HK-2 (cell line): ENCODE measurements around the gene WDR75.

ENCODE experiments used
- DNase-seq: peaks from one replicate; pipeline ENCODE4 v3.0.0-alpha.2; 2018; ENCODE audit not compliant: unreplicated experiment

WDR75 gene

DNA sequence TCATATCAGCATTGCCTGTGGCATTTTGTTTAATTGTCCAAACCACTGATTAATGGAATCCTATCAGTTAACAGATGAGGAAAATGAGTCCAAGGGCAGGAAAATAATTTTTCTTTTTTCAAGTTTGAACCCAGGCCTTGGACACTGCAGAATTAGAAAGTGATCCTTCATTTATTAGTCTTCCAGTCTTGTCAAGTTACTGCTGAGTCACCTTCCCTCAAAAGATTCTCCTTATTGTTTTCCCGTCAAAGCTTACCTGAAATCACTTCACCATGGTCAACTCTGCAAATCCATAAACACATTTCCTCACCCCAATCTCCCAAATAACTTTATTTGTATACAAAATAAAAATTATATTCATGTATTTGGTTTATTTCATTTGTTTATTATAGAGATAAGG, 57.9 kb downstream of the WDR75 start:
- DNase-seq, result no peak

DNA sequence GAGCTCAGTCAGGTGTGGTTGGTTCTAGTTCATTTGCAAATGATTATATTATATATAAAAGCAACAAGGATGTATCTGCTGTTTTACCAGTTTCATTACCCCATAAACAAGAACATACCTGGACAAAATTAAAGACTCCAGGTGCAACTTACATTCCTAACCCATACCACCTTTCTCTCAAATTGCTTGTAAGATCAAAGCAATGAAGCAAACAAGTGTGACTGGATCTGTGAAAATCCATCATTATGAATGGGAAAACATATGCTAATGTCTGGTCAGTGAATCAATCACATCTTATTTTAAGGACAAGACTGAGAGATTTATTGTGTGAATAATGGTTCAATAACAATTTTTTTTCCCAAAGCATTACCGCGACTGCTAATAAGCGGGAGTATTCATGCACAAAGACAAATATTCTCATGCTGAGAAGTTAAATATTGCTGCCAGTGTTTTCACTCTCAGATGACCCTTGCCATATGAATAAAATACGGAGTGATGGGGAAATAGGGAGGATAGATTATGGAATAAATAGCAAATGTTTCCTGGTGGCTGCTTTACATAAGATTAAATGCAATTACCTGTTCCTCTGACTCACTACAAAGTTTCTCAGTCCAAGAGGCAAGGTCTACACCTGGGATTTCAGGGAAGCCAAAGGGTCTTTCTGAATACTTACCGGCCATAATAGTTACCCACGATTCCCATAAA, 59.3 kb downstream of the WDR75 start:
- DNase-seq, result no peak

DNA sequence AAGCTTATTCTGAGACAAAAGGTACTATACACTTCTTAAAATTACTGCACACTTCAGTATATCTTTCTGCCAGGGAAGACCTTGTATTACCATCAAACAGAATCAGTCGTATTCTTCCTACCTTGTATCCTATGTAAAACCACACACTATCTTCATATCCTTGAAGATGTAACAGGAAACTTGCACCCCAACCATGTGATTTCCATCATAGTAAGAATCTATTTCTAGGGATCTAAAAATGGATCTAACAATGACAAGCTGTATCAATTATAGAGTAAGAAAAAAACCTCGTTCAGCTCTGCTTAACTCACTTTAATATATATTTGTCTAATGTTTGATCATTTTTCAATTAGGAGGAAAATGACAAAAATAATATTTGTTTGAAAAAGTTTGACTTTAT, 60.2 kb downstream of the WDR75 start:
- DNase-seq, result no peak

DNA sequence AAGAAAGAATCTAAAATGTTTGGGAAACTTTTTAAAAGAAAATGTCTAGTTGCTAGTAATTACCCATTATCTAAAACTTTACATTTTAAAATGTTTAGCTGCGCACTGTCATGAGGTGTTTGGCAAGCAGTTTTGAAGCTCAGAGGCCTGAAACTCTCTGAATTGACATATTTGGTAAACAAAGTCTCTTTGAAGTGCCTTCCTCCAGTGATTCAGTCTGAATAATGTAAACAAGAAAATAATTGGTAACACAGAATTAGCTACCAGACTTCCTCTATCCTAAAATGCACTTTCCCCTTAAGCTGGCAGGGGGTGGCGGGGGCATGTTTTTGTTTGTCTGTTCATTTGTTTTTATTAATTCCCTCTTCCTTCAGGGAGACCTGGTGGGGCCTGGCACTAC, 61.4 kb downstream of the WDR75 start:
- no peak for DNase-seq

DNA sequence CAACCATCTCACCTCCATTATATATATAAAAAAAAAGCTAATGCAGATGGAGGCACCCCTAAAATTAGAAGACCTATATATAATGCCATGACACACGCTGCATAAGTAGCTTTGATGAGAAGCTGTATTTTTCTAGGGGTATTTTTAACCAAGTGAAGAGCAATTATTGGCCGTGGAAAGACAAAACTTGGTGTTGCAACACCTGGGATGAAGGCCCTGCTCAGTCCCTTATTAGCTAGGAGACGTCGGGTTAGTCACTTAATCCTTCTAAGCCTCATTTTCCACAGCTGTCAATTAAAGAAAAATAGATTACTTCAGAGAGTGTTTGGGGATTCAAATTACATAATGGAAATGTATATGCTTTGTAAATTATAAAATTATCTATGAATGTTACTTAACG, 63.0 kb downstream of the WDR75 start:
- no peak for DNase-seq

DNA sequence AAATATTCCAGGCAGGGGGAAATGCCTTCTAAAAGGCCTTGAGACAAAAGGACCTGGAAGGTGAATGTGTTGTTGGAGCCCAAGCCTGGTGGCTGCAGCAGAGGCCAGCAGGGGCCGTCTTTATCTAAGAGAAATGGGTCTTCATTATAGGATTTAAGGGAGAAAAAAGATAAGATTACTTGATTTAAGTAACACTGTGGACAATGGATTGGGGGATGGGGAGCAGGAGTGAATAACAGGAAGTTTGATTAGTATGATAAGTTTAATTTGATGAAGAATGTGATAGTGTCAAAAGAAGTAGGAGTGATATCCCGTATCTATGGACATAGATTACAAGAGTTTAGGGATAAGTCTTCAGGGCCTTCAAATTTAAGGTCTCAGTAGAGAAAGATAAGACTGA, 64.2 kb downstream of the WDR75 start:
- no peak for DNase-seq

DNA sequence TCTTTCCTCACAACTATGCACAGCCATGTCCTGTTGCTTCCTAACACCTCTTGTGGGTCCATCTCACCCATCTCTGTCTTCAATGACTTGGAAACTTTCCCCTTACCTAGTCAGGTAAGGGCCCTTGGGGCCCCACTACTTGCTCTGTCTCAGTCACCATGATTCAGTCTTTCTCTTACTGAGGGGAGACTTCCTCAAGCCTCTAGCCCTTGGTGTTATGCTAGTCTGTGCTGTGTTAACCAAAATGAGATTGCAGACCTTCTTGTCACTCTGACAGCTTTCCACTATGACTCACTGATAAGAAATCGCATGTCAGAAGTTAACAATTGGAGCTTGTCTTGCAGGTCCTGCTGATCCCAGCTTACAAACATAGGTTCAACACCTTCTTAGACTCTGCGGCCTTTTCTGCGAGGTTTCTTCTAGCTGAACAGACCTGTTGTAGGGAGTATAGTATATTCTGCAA, 65.3 kb downstream of the WDR75 start:
- no peak for DNase-seq

DNA sequence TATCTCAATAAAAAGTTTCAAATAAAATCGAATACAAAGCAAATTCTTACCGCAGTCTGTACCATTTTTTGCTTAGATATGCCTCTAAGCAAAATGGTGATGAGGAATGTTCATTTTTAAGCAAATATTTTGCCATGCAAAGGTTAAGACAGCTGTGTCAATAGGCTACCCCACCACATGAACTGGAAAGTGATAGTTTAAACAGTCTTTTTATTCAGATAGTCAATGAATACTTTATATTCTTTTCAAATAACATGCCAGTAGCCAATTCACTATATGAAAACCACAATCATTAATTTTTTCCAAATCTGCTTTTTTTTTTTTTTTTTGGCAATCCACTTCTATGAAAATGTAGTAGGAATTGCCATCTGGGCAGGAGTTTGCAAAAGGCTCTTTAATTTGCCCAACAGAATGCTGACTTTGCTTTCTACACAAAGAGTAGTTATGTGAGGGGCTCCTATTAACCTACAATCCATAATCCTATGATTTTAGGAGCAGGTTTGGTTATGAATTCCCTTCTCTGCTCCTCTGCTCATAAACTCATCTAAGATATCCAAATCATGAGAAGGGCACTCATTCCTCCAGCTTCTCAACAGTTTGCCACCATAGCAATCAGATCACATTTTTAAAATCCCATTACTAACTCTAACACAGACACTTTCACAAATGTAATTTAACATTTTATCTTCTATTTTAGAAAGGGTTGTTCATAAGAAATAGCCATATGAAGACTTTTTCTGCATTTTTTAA, 70.1 kb downstream of the WDR75 start:
- no peak for DNase-seq

DNA sequence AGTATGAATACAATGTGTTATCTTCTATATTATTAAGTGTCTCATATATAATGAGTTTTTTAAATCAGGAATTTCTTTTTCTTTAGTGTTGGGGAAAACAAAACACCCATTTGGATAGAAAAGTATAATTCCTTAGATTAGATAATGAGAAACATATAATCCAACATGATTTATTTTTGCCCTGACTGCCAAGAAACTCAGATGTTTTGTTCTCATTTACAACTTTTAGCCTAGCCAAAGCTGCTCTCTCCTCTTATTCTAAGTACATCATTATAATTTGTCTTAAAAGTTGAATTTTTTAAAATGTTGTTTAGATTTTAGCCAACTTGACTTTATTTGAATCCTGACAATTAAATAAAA, 70.7 kb downstream of the WDR75 start:
- no peak for DNase-seq

DNA sequence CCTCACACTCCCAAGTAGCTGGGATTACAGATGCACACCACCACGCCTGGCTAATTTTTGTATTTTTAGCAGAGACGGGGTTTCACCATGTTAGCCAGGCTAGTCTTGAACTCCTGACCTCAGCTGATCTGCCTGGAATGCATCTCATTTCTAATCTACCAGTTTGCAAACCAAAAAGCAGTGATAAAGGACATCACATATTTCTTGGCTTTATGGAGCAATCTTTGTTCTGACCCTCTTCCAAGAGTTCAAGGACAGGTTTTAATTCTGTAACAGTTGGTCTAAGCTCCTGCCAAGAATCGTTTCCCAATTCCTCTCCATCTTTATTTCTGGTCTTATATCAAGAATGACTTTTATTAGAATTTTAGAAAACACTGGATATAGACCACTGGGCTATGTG, 71.6 kb downstream of the WDR75 start:
- no peak for DNase-seq

DNA sequence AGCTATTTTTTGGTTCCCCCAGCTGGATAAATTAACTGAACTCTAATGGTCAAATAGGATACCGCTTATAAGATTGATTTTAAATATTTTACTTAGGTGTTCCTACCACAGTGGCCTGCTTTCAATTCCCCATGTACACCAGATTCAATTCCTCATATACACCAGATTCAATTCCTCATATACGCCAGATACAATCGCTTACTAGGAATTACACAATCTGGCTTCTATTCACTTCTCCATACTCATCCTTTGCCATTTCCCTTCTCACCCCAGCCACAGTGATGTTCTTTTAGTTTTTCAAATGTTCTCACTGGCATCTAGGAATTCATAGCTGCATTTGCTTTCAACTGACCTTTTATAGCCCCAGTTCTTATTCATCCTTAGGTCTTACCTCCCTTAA, 72.8 kb downstream of the WDR75 start:
- no peak for DNase-seq

DNA sequence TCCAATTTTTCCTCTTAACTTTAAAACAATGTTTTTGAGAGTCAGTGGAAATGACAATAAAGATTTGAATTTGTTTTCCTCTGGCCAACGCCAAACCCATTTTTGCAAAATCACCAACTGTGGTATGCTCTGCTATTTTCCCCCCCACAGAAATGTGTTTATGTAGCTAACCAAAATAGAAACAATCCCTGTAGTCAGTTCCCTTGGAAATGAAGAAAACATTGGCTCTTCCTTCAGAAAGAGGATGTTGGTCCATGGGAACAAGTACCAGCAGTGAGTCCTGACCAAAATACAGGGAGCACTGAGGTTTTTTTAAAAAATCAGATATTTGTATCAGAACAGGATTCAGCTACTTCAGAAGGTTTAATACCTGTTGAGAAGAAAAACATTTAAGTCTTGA, 74.0 kb downstream of the WDR75 start:
- no peak for DNase-seq

DNA sequence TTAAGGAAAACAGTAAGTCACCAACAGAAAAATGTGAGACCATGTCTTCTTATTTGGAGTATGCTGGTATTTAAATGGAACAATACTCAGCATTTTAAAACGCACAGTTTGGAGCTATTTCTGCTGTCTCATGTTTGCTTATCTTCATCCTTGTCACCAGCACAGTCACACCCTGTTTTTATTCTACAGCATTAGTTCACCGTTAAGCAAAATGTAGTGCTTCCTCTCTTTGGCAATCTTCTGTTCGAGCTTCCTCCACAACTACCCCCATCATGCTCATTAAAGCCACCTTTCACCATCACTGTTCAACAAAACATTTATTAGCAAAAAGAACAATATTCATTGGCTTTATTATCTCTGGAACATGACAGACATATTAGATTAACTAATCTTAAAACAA, 75.3 kb downstream of the WDR75 start:
- DNase-seq, result no peak

DNA sequence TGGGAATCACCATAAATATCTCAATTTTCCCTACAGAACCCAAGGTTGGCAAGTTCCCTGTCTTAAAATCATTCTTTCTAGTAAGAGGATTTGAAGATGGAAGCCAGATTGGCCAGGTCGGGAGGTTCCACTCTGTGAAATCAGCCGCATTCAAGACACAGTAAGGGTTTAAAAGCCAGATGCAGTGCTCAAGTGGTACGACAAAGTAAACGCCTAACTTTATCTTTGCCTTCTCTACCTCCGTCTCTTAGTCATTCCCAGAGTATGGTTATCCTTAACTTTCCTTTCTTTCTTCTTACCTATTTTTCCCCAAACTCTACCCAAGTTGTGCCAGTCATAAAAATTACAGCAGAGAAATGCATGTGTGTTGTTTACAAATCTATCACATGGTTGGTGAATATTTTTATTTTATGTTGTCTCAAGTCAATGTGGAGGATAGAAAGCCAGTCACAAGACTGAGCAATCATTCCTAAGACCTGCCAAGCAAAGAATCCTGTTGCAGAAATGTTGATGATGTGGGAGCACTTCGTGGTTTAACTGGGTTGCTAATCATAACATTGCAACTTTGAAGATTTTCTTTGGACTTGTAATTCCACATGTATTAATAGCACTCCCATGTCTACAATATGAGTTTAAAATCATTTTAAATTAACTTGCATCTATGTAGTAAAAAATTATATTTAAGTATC, 76.7 kb downstream of the WDR75 start:
- no peak for DNase-seq

DNA sequence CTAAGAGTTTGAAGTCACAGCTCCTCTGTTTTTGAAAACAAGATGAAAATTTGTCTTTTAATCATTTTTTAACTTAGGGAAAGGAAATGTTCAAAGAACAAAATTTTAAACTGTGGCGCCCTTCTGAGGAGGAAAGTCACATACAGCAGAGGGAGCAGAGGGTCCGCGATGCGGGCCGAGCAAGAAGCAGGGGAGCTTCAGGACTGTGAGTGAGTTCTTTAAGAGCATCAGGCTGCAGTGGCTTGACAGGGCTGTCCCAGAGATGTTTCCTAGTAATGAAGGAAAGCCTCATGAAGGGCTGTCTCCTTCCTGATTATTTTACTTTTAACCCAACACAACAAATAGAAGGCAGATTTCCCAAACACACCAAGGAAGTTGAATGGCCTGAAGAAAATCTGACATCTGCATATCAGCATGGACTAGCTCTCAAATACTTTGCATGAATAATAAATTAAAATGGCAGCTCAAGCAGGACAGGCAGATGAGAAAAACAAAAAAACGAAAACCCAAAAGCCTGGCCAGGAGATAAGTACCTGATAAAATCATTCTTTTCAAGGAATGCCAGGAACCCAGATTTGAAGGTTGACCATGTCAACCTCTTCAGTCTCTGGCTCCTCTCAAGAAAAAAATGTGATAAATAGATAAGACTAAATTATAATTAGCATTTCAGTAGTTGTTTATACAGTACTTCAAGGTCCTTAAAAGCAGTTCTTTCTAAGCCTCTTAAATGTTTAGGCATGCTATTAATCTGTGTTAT, 78.5 kb downstream of the WDR75 start:
- DNase-seq, result no peak

DNA sequence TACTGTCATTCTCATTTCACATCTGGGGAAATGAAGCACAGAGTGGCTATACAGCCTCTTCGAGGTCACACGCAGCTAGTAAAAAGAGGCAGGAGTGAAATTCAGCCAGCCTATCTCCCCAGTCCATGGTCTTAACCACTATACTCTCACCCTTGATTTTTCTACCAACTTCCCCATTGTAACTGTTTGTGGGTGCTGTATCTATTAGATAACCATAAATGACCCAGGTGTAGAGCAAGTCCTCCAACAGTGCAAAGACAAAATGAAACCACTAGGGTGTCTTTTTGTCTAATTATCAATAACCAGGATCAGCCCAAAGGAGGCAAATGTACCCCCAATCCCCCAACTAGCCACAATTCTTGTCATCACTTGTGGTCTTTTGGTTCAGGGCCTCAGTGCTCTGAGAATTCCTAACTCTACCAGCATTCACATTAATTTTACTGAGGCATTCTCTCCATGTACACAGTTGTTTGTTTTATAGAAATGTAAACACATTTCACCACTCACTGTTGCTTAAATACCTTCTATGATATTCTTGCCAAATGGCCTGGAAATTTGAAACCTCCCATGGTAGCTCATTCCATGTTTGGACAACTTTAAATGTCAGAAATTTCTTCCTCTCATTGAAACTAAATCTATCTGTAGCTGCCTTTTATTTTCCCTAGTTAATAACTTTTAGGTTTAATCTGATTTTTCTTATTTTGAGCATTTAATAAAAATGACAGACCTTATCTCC, 80.6 kb downstream of the WDR75 start:
- no peak for DNase-seq

DNA sequence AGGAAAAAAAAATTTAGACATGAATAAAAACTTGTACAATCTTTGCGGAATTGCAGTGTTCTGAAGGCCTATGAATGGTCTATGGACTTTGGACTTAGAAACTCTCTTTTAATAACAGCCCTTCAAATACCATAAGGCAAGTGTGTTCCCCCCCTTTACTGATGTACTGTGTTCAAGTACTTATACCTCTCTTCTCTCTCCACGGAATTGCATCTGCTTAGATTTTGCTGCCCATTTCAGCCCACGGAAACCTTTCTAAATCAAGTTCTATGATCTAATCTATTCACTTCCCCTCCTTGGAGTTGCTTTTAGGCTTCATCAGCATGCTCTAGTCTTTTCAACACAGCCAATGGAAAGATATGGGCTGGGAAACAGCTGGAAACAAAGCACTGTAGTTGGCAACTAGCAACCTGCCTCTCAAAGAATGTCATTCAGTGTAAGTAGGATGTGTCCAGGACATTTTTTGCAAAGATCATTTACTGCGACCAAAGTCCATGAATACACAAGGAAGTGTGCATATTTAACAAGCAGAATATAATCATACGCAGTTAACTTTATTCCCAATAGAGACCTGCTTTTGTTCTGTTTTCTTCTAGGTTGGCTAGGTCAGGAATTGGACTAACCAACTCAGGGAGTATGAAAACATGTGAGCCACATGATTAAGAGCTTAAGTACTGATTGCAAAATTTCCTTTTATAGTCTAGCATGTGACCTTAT, 81.3 kb downstream of the WDR75 start:
- no peak for DNase-seq

DNA sequence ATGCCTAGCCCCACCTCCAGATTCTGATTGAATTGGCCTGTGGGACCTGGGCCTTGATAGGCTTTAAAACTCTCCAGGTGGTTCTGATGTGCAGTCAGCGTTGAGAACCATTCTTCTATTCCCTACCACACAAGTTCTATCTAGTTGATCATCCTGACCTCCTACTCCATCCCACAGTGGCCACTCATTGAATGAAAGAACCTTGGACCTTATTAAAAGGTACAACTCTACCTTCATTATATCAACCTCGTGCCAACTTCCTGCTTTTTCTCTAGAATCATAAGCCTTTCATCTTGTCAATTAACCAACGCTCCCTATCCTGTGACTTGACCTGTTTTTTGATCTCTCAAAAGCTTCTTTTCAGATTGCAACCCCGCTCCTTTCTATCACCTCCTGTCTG, 83.5 kb downstream of the WDR75 start:
- DNase-seq, result no peak
